ENCODE data around the gene IL10RA.

The IL10RA gene

GRCh38 chr11:117962826-117963225 is 23.4 kb upstream of the IL10RA start:
- no peak for DNase-seq (ENCODE audit: extremely low read depth, low read depth)
- TF ChIP-seq, protein P1, sequence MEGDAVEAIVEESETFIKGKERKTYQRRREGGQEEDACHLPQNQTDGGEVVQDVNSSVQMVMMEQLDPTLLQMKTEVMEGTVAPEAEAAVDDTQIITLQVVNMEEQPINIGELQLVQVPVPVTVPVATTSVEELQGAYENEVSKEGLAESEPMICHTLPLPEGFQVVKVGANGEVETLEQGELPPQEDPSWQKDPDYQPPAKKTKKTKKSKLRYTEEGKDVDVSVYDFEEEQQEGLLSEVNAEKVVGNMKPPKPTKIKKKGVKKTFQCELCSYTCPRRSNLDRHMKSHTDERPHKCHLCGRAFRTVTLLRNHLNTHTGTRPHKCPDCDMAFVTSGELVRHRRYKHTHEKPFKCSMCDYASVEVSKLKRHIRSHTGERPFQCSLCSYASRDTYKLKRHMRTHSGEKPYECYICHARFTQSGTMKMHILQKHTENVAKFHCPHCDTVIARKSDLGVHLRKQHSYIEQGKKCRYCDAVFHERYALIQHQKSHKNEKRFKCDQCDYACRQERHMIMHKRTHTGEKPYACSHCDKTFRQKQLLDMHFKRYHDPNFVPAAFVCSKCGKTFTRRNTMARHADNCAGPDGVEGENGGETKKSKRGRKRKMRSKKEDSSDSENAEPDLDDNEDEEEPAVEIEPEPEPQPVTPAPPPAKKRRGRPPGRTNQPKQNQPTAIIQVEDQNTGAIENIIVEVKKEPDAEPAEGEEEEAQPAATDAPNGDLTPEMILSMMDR (IDR thresholded peaks at IDR 0.05; ENCODE audit: low read depth, low read length): no peak

DNA sequence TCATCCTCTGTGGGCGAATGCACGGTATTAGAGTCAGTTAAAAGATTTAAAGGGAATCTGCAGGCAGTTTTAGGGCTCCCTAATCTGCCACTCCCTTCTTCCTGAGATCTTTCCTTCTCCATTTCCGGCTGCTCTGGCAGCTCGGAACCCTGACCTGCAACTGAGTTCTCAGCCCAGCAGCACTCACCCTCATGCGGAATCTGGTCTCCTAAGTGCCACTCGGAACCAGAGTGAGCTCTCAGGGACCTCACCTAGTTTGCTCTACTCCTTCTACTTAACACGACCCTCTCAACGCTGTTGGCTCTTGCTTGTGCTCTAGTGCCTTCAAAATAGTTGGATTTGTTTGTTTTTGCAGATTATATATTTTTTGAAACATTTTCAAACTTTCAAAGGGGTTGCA is 19.3 kb upstream of the IL10RA start:
- TF ChIP-seq, protein P1 (IDR thresholded peaks at IDR 0.05; ENCODE audit: low read depth, low read length): no peak
- no peak for DNase-seq (ENCODE audit: extremely low read depth, low read depth)

GRCh38 chr11:117969160-117969991 is 16.8 kb upstream of the IL10RA start:
- TF ChIP-seq, protein P1 (IDR thresholded peaks at IDR 0.05; ENCODE audit: low read depth, low read length): no peak
- DNase-seq (ENCODE audit: extremely low read depth, low read depth): no peak

- TF ChIP-seq, protein P1 (IDR thresholded peaks at IDR 0.05; ENCODE audit: low read depth, low read length): no peak
- no peak for DNase-seq (ENCODE audit: extremely low read depth, low read depth)
These were observed 15.7 kb upstream of the IL10RA start for GRCh38 chr11:117970400-117971024.

DNA sequence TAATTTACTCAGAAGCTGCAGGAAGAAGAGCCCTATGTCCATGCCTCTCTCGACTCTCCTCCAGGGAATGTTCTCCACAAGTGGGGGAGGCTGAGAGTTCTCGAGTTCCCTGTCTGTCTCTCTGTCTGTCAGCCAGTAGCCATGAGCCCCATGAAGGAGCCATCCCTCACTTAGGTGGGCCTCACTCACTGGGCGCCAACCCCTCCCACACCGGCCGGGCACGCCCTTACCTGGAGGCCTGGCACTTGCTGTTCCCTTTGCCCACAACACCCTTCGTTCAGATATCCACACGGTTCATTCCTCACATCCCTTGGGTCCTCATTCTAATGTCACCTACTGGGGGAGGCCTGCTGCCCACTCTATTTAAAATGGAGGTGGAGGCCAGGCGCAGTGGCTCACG is 14.2 kb upstream of the IL10RA start:
- TF ChIP-seq, protein P1 (IDR thresholded peaks at IDR 0.05; ENCODE audit: low read depth, low read length): no peak
- no peak for DNase-seq (ENCODE audit: extremely low read depth, low read depth)

- DNase-seq (ENCODE audit: extremely low read depth, low read depth): no peak
- TF ChIP-seq, protein P1 (IDR thresholded peaks at IDR 0.05; ENCODE audit: low read depth, low read length): no peak
These were observed 13.3 kb upstream of the IL10RA start for GRCh38 chr11:117972629-117973502.

Data from AG09319 (cell line).